ENCODE results near the gene CEP170B.
"Not testable (repeated sequence)": the region's sequence is repeated elsewhere in the genome, so short reads cannot be mapped to it uniquely, and the experiment has no call there.

Gene CEP170B

GRCh38 chr14:104931771-104932675 lies 67.0 kb downstream of the CEP170B start:
- DNase-seq: peak; percentile 68

GRCh38 chr14:104932676-104933631 lies 67.9 kb downstream of the CEP170B start:
- DNase-seq: peak; percentile 84

- no peak for DNase-seq
These were observed 69.0 kb downstream of the CEP170B start for GRCh38 chr14:104933746-104934733.

GRCh38 chr14:104935026-104935650 lies 70.1 kb downstream of the CEP170B start:
- DNase-seq: no peak

- DNase-seq: no peak
These were observed 70.9 kb downstream of the CEP170B start for GRCh38 chr14:104935955-104936354.

- DNase-seq: no peak
These were observed 71.5 kb downstream of the CEP170B start for GRCh38 chr14:104936361-104937155.

GRCh38 chr14:104937161-104937560 lies 72.1 kb downstream of the CEP170B start:
- no peak for DNase-seq

GRCh38 chr14:104937694-104938365 lies 72.8 kb downstream of the CEP170B start:
- DNase-seq: no peak

GRCh38 chr14:104938436-104938835 lies 73.4 kb downstream of the CEP170B start:
- no peak for DNase-seq

GRCh38 chr14:104938960-104939359 lies 73.9 kb downstream of the CEP170B start:
- DNase-seq: no peak

- no peak for DNase-seq
These were observed 74.8 kb downstream of the CEP170B start for GRCh38 chr14:104939666-104940410.

GRCh38 chr14:104940526-104941150 lies 75.6 kb downstream of the CEP170B start:
- DNase-seq: no peak

GRCh38 chr14:104941508-104942365 lies 76.7 kb downstream of the CEP170B start:
- DNase-seq: no peak

GRCh38 chr14:104942586-104942985 lies 77.5 kb downstream of the CEP170B start:
- DNase-seq: no peak

GRCh38 chr14:104943216-104944015 lies 78.3 kb downstream of the CEP170B start:
- not testable (repeated sequence) for DNase-seq

GRCh38 chr14:104944016-104944308 lies 78.9 kb downstream of the CEP170B start:
- DNase-seq: not testable (repeated sequence)
